GM23338 (cell line): ENCODE results near the gene TMEM8B. TPM values are rescaled to one million over a fixed set of nuclear protein-coding genes. Genes with fewer than 3 reads are reported as not detected.

Source experiments
- ATAC-seq: fragments of 200-7000 bp; cut with Tn5 transposase; 3 replicates; pipeline ENCODE4 v1.9.1; 2020
- DNase-seq: peaks from one replicate; pipeline ENCODE4 v3.0.0-alpha.2; 2015; ENCODE audit warnings: low spot score
- H2AFZ ChIP-seq: fragments of 200-600 bp; sonication (generic); 2 replicates; pipeline ENCODE4 v1.8.0; 2016; ENCODE audit warnings: antibody characterized with exemption, mild to moderate bottlenecking, moderate library complexity
- H3F3A ChIP-seq: fragments of 200-600 bp; sonication (generic); replicated peaks from 2 replicates; pipeline ENCODE4 v1.8.0; 2017; ENCODE audit warnings: antibody characterized with exemption, mixed run types, low read depth
- H3K27ac ChIP-seq: fragments of 200-600 bp; sonication (generic); 2 replicates; pipeline ENCODE4 v1.6.1; 2016; ENCODE audit warnings: low read depth
- H3K27me3 ChIP-seq: fragments of 200-600 bp; sonication (generic); 2 replicates; pipeline ENCODE4 v1.8.0; 2016; ENCODE audit warnings: mild to moderate bottlenecking, mixed run types, moderate library complexity; ENCODE audit not compliant: insufficient read depth
- H3K36me3 ChIP-seq: fragments of 200-600 bp; sonication (generic); 2 replicates; pipeline ENCODE4 v1.8.0; 2016; ENCODE audit warnings: mild to moderate bottlenecking; ENCODE audit not compliant: insufficient read depth
- H3K4me1 ChIP-seq: fragments of 200-600 bp; sonication (generic); 2 replicates; pipeline ENCODE4 v1.8.0; 2016; ENCODE audit warnings: mild to moderate bottlenecking, moderate library complexity; ENCODE audit not compliant: insufficient read depth
- H3K4me2 ChIP-seq: fragments of 200-600 bp; sonication (generic); 2 replicates; pipeline ENCODE4 v1.7.1; 2017; ENCODE audit warnings: mixed run types
- H3K4me3 ChIP-seq: fragments of 200-600 bp; sonication (generic); 2 replicates; pipeline ENCODE4 v1.6.1; 2016; ENCODE audit warnings: mixed run types
- H3K79me2 ChIP-seq: fragments of 200-600 bp; sonication (generic); replicated peaks from 2 replicates; pipeline ENCODE4 v1.8.0; 2017; ENCODE audit warnings: mild to moderate bottlenecking; ENCODE audit not compliant: insufficient read depth
- H3K9me2 ChIP-seq: fragments of 200-600 bp; sonication (generic); 2 replicates; pipeline ENCODE4 v1.8.0; 2017; ENCODE audit not compliant: insufficient read depth
- H4K20me1 ChIP-seq: fragments of 200-600 bp; sonication (generic); replicated peaks from 2 replicates; pipeline ENCODE4 v1.8.0; 2017; ENCODE audit warnings: mild to moderate bottlenecking; ENCODE audit not compliant: insufficient read depth
- H3K27ac Mint-ChIP-seq: 2 replicates; pipeline ENCODE4 v1.8.0; 2020; ENCODE audit warnings: inconsistent platforms, mild to moderate bottlenecking, moderate library complexity, mixed read lengths
- H3K27me3 Mint-ChIP-seq: 3 replicates; pipeline ENCODE4 v1.8.0; 2022; ENCODE audit warnings: low read depth, mild to moderate bottlenecking, moderate library complexity, mixed read lengths, inconsistent platforms; ENCODE audit not compliant: insufficient read depth, poor library complexity
- H3K36me3 Mint-ChIP-seq: 3 replicates; pipeline ENCODE4 v1.8.0; 2021; ENCODE audit warnings: low read depth, mild to moderate bottlenecking, inconsistent platforms, moderate library complexity, mixed read lengths
- H3K4me1 Mint-ChIP-seq: 3 replicates; pipeline ENCODE4 v1.8.0; 2020; ENCODE audit warnings: mild to moderate bottlenecking, inconsistent platforms, mixed read lengths
- H3K4me3 Mint-ChIP-seq: 3 replicates; pipeline ENCODE4 v1.8.0; 2021; ENCODE audit warnings: moderate library complexity, mild to moderate bottlenecking, inconsistent platforms, mixed read lengths
- H3K9me3 Mint-ChIP-seq: 3 replicates; pipeline ENCODE4 v1.8.0; 2020; ENCODE audit warnings: moderate library complexity, mild to moderate bottlenecking, inconsistent platforms, mixed read lengths
- CREB1 ChIP-seq: fragments of 250-450 bp; sonication (Bioruptor Pico); IDR thresholded peaks from 2 replicates; pipeline ENCODE4 v1.5.0; 2020; ENCODE audit warnings: low read depth, mild to moderate bottlenecking, moderate library complexity
- CTCF ChIP-seq, 2 experiments: fragments of 200-600 bp in 1 of 2; sonication (generic) in 1 of 2; conservative IDR thresholded peaks; 2 replicates each; pipeline versions ENCODE4 v1.5.1 to v1.6.1; 2016 to 2017; ENCODE audit warnings: antibody characterized with exemption in 2 of 2, low read depth in 2 of 2, mild to moderate bottlenecking in 2 of 2, moderate library complexity in 1 of 2
- ETS1 ChIP-seq: IDR thresholded peaks from 2 replicates; pipeline ENCODE4 v1.6.1; 2016; ENCODE audit warnings: antibody characterized with exemption
- EZH2 ChIP-seq: fragments of 200-600 bp; sonication (generic); IDR thresholded peaks from one replicate; pipeline ENCODE4 v1.8.0; 2017; ENCODE audit warnings: antibody characterized with exemption, mild to moderate bottlenecking, low read depth; ENCODE audit not compliant: unreplicated experiment
- EZH2phosphoT487 ChIP-seq: fragments of 200-600 bp; sonication (generic); IDR thresholded peaks from one replicate; pipeline ENCODE4 v1.8.1; 2018; ENCODE audit warnings: antibody characterized with exemption; ENCODE audit not compliant: unreplicated experiment
- JUNB ChIP-seq: IDR thresholded peaks from one replicate; pipeline ENCODE4 v1.6.1; 2016; ENCODE audit warnings: antibody characterized with exemption; ENCODE audit not compliant: unreplicated experiment
- NANOG ChIP-seq: IDR thresholded peaks from 2 replicates; pipeline ENCODE4 v1.6.1; 2016; ENCODE audit warnings: antibody characterized with exemption, borderline replicate concordance
- POLR2AphosphoS5 ChIP-seq: IDR thresholded peaks from 2 replicates; pipeline ENCODE4 v1.6.1; 2016; ENCODE audit warnings: antibody characterized with exemption, low read depth
- REST ChIP-seq: IDR thresholded peaks from one replicate; pipeline ENCODE4 v1.6.1; 2018; ENCODE audit warnings: antibody characterized with exemption; ENCODE audit not compliant: unreplicated experiment
- STAT1 ChIP-seq: IDR thresholded peaks from one replicate; pipeline ENCODE4 v1.6.1; 2016; ENCODE audit warnings: antibody characterized with exemption; ENCODE audit not compliant: unreplicated experiment
- ZNF114 ChIP-seq: fragments of 250-450 bp; sonication (Bioruptor Pico); IDR thresholded peaks from 2 replicates; pipeline ENCODE4 v1.5.0; 2020; ENCODE audit warnings: mild to moderate bottlenecking, moderate library complexity
- ZNF331 ChIP-seq: fragments of 250-450 bp; sonication (Bioruptor Pico); IDR thresholded peaks from 2 replicates; pipeline ENCODE4 v1.5.0; 2020; ENCODE audit warnings: low read depth, mild to moderate bottlenecking, moderate library complexity
- ZNF462 ChIP-seq: fragments of 250-450 bp; sonication (Bioruptor Pico); IDR thresholded peaks from 2 replicates; pipeline ENCODE4 v1.5.0; 2020; ENCODE audit warnings: mild to moderate bottlenecking, moderate library complexity
- polyA plus RNA-seq: library from polyadenylated mRNA; unstranded; fragments of >200 nt; fragmentation: Nextera tagmentation; extraction: Ambion mirVana; gene quantifications from 2 replicates; pipeline ENCODE4 v1.2.1, GENCODE V29; 2016
- total RNA-seq: library from RNA; depleted of rRNA; stranded (reverse); fragments of >200 nt; shearing (Covaris generic); gene quantifications from 2 replicates; pipeline ENCODE4 v1.2.3, GENCODE V29; 2014

Gene TMEM8B
- total and polyA plus RNA-seq, 2 experiments from 2014 or later: 4.2 to 5.5 TPM

- Histone ChIP-seq H3K27ac (no peak within 1 kb of the TSS), H3K4me3 (peak within 1 kb of the TSS; percentile 64), H3K36me3 (0 out of 2 replicates have a peak, but pooled peaks cover 3% of the 10 kb centered on the region), H3F3A (no peaks in the 10 kb centered on the region), H3K4me1 (peaks cover 10% of the 10 kb centered on the region), H3K27me3 (peaks cover 7% of the 10 kb centered on the region; the same call in 1 of the 2 replicates), H3K4me2 (peak within 1 kb of the TSS; percentile 91), H2AFZ (peak within 1 kb of the TSS; percentile 92), H3K9me2 (no peaks in the 10 kb centered on the region), H3K79me2 (no peaks in the 10 kb centered on the region), H4K20me1 (no peaks in the 10 kb centered on the region; the same call in 1 of the 2 replicates)
- H3K4me1 Mint-ChIP-seq: peaks cover 21% of the 10 kb centered on the region
- TF ChIP-seq CREB1: no peak
- TF ChIP-seq EZH2: no peak
- no peak for TF ChIP-seq POLR2AphosphoS5
- no peak for TF ChIP-seq ZNF331 (CRISPR knock-in tag)
- TF ChIP-seq ZNF114 (CRISPR knock-in tag): no peak
- TF ChIP-seq JUNB: no peak
- TF ChIP-seq ZNF462 (CRISPR knock-in tag): no peak
- no peak for TF ChIP-seq REST
- no peak for TF ChIP-seq EZH2phosphoT487
- no peak for TF ChIP-seq STAT1
- no peak for TF ChIP-seq ETS1
- TF ChIP-seq NANOG: no peak
- no peak for TF ChIP-seq CTCF (conservative IDR thresholded peaks at IDR 0.05; ENCODE audit: low read depth in 2 of 2)
- peaks cover 14% of the 10 kb centered on the region for H3K27me3 Mint-ChIP-seq
- DNase-seq: peak; percentile 58
- H3K9me3 Mint-ChIP-seq: no peaks in the 10 kb centered on the region; the same call in 2 of the 3 replicates
- ATAC-seq: peak; percentile 62
- H3K4me3 Mint-ChIP-seq: peak within 1 kb of the TSS; percentile 80
- no peak within 1 kb of the TSS for H3K27ac Mint-ChIP-seq
- H3K36me3 Mint-ChIP-seq: peaks cover 10% of the 10 kb centered on the region
Observed at GRCh38 chr9:35791297-35791921, 37.6 kb upstream of the TMEM8B start, which contains the start of gene NPR2. Gene NPR2 (plus strand): TSS chr9:35791591. CDS start chr9:35792409, 818 bp downstream.
